Gastrocnemius medialis (tissue), 4 donors: Measurements from ENCODE around the gene GTPBP6. TPM values are rescaled to one million over a fixed set of nuclear protein-coding genes. Genes with fewer than 3 reads are reported as not detected.

ENCODE experiments used
- ATAC-seq, 2 donors: fragments of 150-250 bp; one replicate each; pipeline ENCODE4 v1.9.1; 2016
- DNase-seq, 2 donors: peaks; one replicate each; pipeline ENCODE4 v3.0.0-alpha.2; 2019
- H3K27ac ChIP-seq, 4 donors: fragments of 200-600 bp; sonication (generic); 1 replicate in 1 of 4; 2 replicates in 3 of 4; pipeline ENCODE4 v1.5.1; 2016 to 2018; ENCODE audit warnings: mild to moderate bottlenecking in 2 of 4, moderate library complexity in 1 of 4
- H3K27me3 ChIP-seq, 3 donors: fragments of 200-600 bp; sonication (generic) in 2 of 3; 1 replicate in 1 of 3; 2 replicates in 2 of 3; pipeline versions ENCODE4 v1.5.1 to v1.6.0; 2016 to 2019; ENCODE audit warnings: mild to moderate bottlenecking in 1 of 3, moderate library complexity in 1 of 3
- H3K36me3 ChIP-seq, 2 donors: fragments of 200-600 bp; sonication (generic) in 1 of 2; one replicate each; pipeline ENCODE4 v1.5.1; 2017 to 2018
- H3K4me1 ChIP-seq, 2 donors: fragments of 200-600 bp; sonication (generic) in 1 of 2; one replicate each; pipeline ENCODE4 v1.5.1; 2016 to 2017; ENCODE audit warnings: mild to moderate bottlenecking in 2 of 2
- H3K4me3 ChIP-seq, 4 donors: fragments of 200-600 bp; sonication (generic) in 3 of 4; 1 replicate in 1 of 4; 2 replicates in 3 of 4; pipeline ENCODE4 v1.5.1; 2016 to 2019; ENCODE audit warnings: mild to moderate bottlenecking in 2 of 4
- H3K9me3 ChIP-seq, 3 donors: fragments of 200-600 bp; sonication (generic) in 2 of 3; 1 replicate in 1 of 3; 2 replicates in 2 of 3; pipeline ENCODE4 v1.5.1; 2016 to 2019
- CTCF ChIP-seq, 5 experiments: fragments of 450-650 bp in 3 of 5; fragments of 200-600 bp in 2 of 5; sonication (generic) in 2 of 5; IDR thresholded peaks in 4 of 5; conservative IDR thresholded peaks in 1 of 5; 1 replicate in 4 of 5; 2 replicates in 1 of 5; pipeline ENCODE4 v1.5.1; 2016 to 2019; ENCODE audit warnings: antibody characterized with exemption in 5 of 5, mild to moderate bottlenecking in 3 of 5, moderate library complexity in 3 of 5
- POLR2A ChIP-seq, 2 donors: fragments of 450-650 bp; IDR thresholded peaks; one replicate each; pipeline ENCODE4 v1.6.1; 2017; ENCODE audit warnings: antibody characterized with exemption in 2 of 2, mild to moderate bottlenecking in 2 of 2, moderate library complexity in 2 of 2
- in situ Hi-C, 4 donors: fragments of 200-750 bp; cut with MboI; loops; one replicate each; pipeline versions ENCODE4 v1.15.0 to v1.8.0; 2017; ENCODE audit warnings: low sequenced_read_pairs in 4 of 4
- intact Hi-C: fragments of 100-400 bp; cut with DNase I; formaldehyde crosslinking; loops from one replicate; pipeline ENCODE4 v1.15.1; 2023; ENCODE audit warnings: low total_unique reads
- total RNA-seq, 4 donors: library from RNA; depleted of rRNA; stranded (reverse); fragments of >200 nt; gene quantifications; one replicate each; pipeline versions ENCODE4 v1.1.0 to v1.2.3, GENCODE V29; 2016

The GTPBP6 gene
- total RNA-seq, 4 donors from 2014 or later = 40.1 to 79.4 (median 46.9) TPM

GRCh38 chrX:275476-275966 lies 43.1 kb downstream of the GTPBP6 start:
- H3K4me3 ChIP-seq = peak overlapping the region; percentile 49 to 67 (median 56)
- peaks cover 6 to 15% (median 6%) of the 10 kb centered on the region in 3 donors for H3K27me3 ChIP-seq
- H3K27ac ChIP-seq = peak overlapping the region in 3 of 4 donors; percentile 36 to 68 (median 48)
- H3K36me3 ChIP-seq = no peaks in the 10 kb centered on the region
- DNase-seq (no peak), ATAC-seq (peak; percentile 11 to 35)
- no peak for TF ChIP-seq CTCF (IDR thresholded peaks at IDR 0.05 in 4 of 5, conservative IDR thresholded peaks at IDR 0.05 in 1 of 5)
- TF ChIP-seq POLR2A (IDR thresholded peaks at IDR 0.05) = no peak
- intact Hi-C loops = no loop called here
- peaks cover 0 to 15% of the 10 kb centered on the region in 2 donors for H3K4me1 ChIP-seq
- in situ Hi-C loops = no loop called here
- H3K9me3 ChIP-seq = no peaks in the 10 kb centered on the region

- Histone ChIP-seq H3K27me3 (peaks cover 6 to 15% (median 6%) of the 10 kb centered on the region in 3 donors), H3K36me3 (no peaks in the 10 kb centered on the region), H3K4me1 (peaks cover 0 to 15% of the 10 kb centered on the region in 2 donors), H3K4me3 (peak overlapping the region in 3 of 4 donors; percentile 49 to 64 (median 49)), H3K27ac (peak overlapping the region in 3 of 4 donors; percentile 36 to 68 (median 48)), H3K9me3 (no peaks in the 10 kb centered on the region)
- ATAC-seq (peak; percentile 27 to 35), DNase-seq (peak in 1 of 2 donors; percentile 24)
- in situ Hi-C loops (no loop called here), intact Hi-C loops (no loop called here)
- TF ChIP-seq POLR2A (IDR thresholded peaks at IDR 0.05) (no peak), CTCF (IDR thresholded peaks at IDR 0.05 in 4 of 5, conservative IDR thresholded peaks at IDR 0.05 in 1 of 5) (no peak)
These were observed 43.6 kb downstream of the GTPBP6 start for GRCh38 chrX:274904-275475.

GRCh38 chrX:270848-271367 lies 47.7 kb downstream of the GTPBP6 start:
- Histone ChIP-seq H3K27ac (no peak overlapping the region), H3K9me3 (no peaks in the 10 kb centered on the region), H3K27me3 (peaks cover 0 to 4% (median 0%) of the 10 kb centered on the region in 3 donors), H3K36me3 (no peaks in the 10 kb centered on the region), H3K4me3 (no peak overlapping the region), H3K4me1 (peaks cover 0 to 7% of the 10 kb centered on the region in 2 donors)
- peak in 1 of 2 donors; percentile 5 for DNase-seq
- TF ChIP-seq POLR2A (IDR thresholded peaks at IDR 0.05) (no peak), CTCF (IDR thresholded peaks at IDR 0.05 in 4 of 5, conservative IDR thresholded peaks at IDR 0.05 in 1 of 5) (no peak)
- intact Hi-C loops (no loop called here), in situ Hi-C loops (no loop called here)
- ATAC-seq = no peak

DNA sequence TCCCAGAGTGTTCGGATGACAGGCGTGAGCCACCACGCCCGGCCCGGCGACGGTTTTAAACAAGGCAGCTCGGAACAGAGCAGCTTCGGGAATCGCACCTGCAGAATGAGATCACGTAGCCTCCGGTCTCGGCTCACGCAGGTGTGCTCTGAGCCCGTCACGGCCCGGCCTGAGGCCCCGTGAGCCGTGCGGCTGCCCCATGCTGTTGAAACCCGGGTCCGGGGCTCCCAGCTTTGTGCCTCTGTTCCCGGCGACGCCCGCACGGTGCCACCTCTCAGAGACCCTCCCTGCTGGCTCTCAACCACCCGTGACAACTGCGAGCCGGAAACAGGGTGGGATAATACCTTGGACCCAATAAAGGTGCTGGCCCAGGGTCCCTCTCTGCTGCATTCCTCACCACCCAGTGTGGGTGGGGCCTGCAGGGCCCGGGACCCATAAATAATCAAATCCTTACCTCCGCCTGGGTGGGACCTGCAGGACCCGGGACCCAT lies 50.8 kb downstream of the GTPBP6 start:
- H3K36me3 ChIP-seq = no peaks in the 10 kb centered on the region
- peak in 1 of 2 donors; percentile 6 for DNase-seq
- no peak for ATAC-seq
- TF ChIP-seq POLR2A (IDR thresholded peaks at IDR 0.05) (no peak), CTCF (IDR thresholded peaks at IDR 0.05 in 4 of 5, conservative IDR thresholded peaks at IDR 0.05 in 1 of 5) (no peak)
- no peaks in the 10 kb centered on the region for H3K27me3 ChIP-seq
- H3K4me3 ChIP-seq = no peak overlapping the region
- no peaks in the 10 kb centered on the region for H3K9me3 ChIP-seq
- intact Hi-C loops = no loop called here
- no peaks in the 10 kb centered on the region for H3K4me1 ChIP-seq
- no peak overlapping the region for H3K27ac ChIP-seq
- in situ Hi-C loops = no loop called here
